Ascending aorta (tissue), 2 donors: ENCODE measurements around the gene CFAP73. TPM values are rescaled to one million over a fixed set of nuclear protein-coding genes. Genes with fewer than 3 reads are reported as not detected.
"Not testable (repeated sequence)": the region's sequence is repeated elsewhere in the genome, so short reads cannot be mapped to it uniquely, and the experiment has no call there.

Experiments
- DNase-seq, 2 donors: peaks; one replicate each; pipeline ENCODE4 v3.0.0-alpha.2; 2019; ENCODE audit warnings: low spot score in 2 of 2
- H3K27ac ChIP-seq, 2 donors: fragments of 200-600 bp; sonication (generic); one replicate each; pipeline ENCODE4 v1.5.1; 2016 to 2017; ENCODE audit warnings: mild to moderate bottlenecking in 1 of 2
- H3K27me3 ChIP-seq: fragments of 200-600 bp; sonication (generic); one replicate; pipeline ENCODE4 v1.5.1; 2017
- H3K36me3 ChIP-seq, 2 donors: fragments of 200-600 bp; sonication (generic); one replicate each; pipeline ENCODE4 v1.5.1; 2016
- H3K4me1 ChIP-seq, 2 donors: fragments of 200-600 bp; sonication (generic); one replicate each; pipeline ENCODE4 v1.5.1; 2016 to 2017; ENCODE audit warnings: mild to moderate bottlenecking in 1 of 2
- H3K4me3 ChIP-seq, 2 donors: fragments of 200-600 bp; sonication (generic); one replicate each; pipeline ENCODE4 v1.5.1; 2016 to 2017; ENCODE audit warnings: mild to moderate bottlenecking in 1 of 2
- H3K9me3 ChIP-seq, 2 donors: fragments of 200-600 bp; sonication (generic); one replicate each; pipeline ENCODE4 v1.5.1; 2016
- CTCF ChIP-seq, 3 experiments: fragments of 200-600 bp in 2 of 3; fragments of 450-650 bp in 1 of 3; sonication (generic) in 2 of 3; IDR thresholded peaks; one replicate each; pipeline ENCODE4 v1.5.1; 2016 to 2019; ENCODE audit warnings: antibody characterized with exemption in 3 of 3, mild to moderate bottlenecking in 1 of 3, moderate library complexity in 1 of 3
- intact Hi-C: fragments of 100-400 bp; cut with DNase I; formaldehyde crosslinking; loops from one replicate; pipeline ENCODE4 v1.15.1; 2023
- total RNA-seq: library from RNA; depleted of rRNA; stranded (reverse); fragments of >200 nt; gene quantifications from one replicate; pipeline ENCODE4 v1.1.0, GENCODE V29; 2016

Gene CFAP73
- total RNA-seq, 1 donor from 2014 or later, result not detected

GRCh38 chr12:113204804-113205203 lies 55.3 kb downstream of the CFAP73 start:
- intact Hi-C loops, result no loop called here
- Histone ChIP-seq H3K27me3 (no peaks in the 10 kb centered on the region), H3K36me3 (no peaks in the 10 kb centered on the region), H3K27ac (no peak overlapping the region), H3K4me3 (no peak overlapping the region), H3K4me1 (peaks cover 0 to 3% of the 10 kb centered on the region in 2 donors), H3K9me3 (peaks cover 0 to 11% of the 10 kb centered on the region in 2 donors)
- no peak for TF ChIP-seq CTCF (IDR thresholded peaks at IDR 0.05)
- DNase-seq, result no peak

GRCh38 chr12:113206802-113207201 lies 57.3 kb downstream of the CFAP73 start:
- H3K4me1 ChIP-seq, H3K36me3 ChIP-seq, H3K27me3 ChIP-seq, H3K4me3 ChIP-seq, intact Hi-C loops, DNase-seq: not testable (repeated sequence)
- Histone ChIP-seq H3K27ac (peak overlapping the region in 1 of 2 donors; percentile 56), H3K9me3 (peaks cover 0 to 11% of the 10 kb centered on the region in 2 donors)

- H3K4me3 ChIP-seq, result no peak overlapping the region
- intact Hi-C loops, result no loop called here
Observed at GRCh38 chr12:113207613-113208040, 58.1 kb downstream of the CFAP73 start.

GRCh38 chr12:113208041-113208934 lies 58.8 kb downstream of the CFAP73 start:
- Histone ChIP-seq H3K27ac (peak overlapping the region; percentile 56 to 69), H3K4me3 (no peak overlapping the region), H3K4me1 (peaks cover 0 to 3% of the 10 kb centered on the region in 2 donors), H3K27me3 (no peaks in the 10 kb centered on the region), H3K36me3 (no peaks in the 10 kb centered on the region), H3K9me3 (peaks cover 0 to 11% of the 10 kb centered on the region in 2 donors)
- intact Hi-C loops, result no loop called here
- no peak for DNase-seq
- no peak for TF ChIP-seq CTCF (IDR thresholded peaks at IDR 0.05)

More at GRCh38 chr12:113207613-113208040, 58.1 kb downstream of the CFAP73 start:
- Histone ChIP-seq H3K27me3 (no peaks in the 10 kb centered on the region), H3K4me1 (peaks cover 0 to 3% of the 10 kb centered on the region in 2 donors), H3K36me3 (no peaks in the 10 kb centered on the region), H3K27ac (peak overlapping the region in 1 of 2 donors; percentile 56), H3K9me3 (peaks cover 0 to 11% of the 10 kb centered on the region in 2 donors)
- no peak for TF ChIP-seq CTCF (IDR thresholded peaks at IDR 0.05)
- no peak for DNase-seq

Other genes with a start within 250 kb of the CFAP73 start
- gene OAS1, start 242.8 kb upstream of the CFAP73 start, total RNA-seq, result 0.96 TPM
- 7.0 TPM for gene OAS3, start 211.2 kb upstream of the CFAP73 start, total RNA-seq
- gene OAS2, start 171.2 kb upstream of the CFAP73 start, total RNA-seq, result 8.0 TPM
- gene DTX1, start 93.0 kb upstream of the CFAP73 start, total RNA-seq, result 4.5 TPM
- 0.64 TPM for gene RASAL1, start 14.0 kb upstream of the CFAP73 start, total RNA-seq
- gene DDX54, start 35.8 kb downstream of the CFAP73 start, total RNA-seq, result 97.0 TPM
- gene RITA1, start 36.0 kb downstream of the CFAP73 start, total RNA-seq, result 48.4 TPM
- 56.3 TPM for gene TPCN1, start 71.7 kb downstream of the CFAP73 start, total RNA-seq
- gene SLC8B1, start 185.4 kb downstream of the CFAP73 start, total RNA-seq, result 114 TPM
- gene PLBD2, start 208.9 kb downstream of the CFAP73 start, total RNA-seq, result 55.1 TPM